ENCODE data around the gene SPHK1.

- TF ChIP-seq CTCF (IDR thresholded peaks at IDR 0.05): no peak
- no peak for TF ChIP-seq POLR2A (IDR thresholded peaks at IDR 0.05)
These were observed at the start of gene SPHK1 for GRCh38 chr17:76384222-76384986.

Measured in lower leg skin (tissue), 3 donors.